ENCODE data around the gene LRP6.

- no peak for TF ChIP-seq CTCF (IDR thresholded peaks at IDR 0.05)
- no peak for TF ChIP-seq POLR2A (IDR thresholded peaks at IDR 0.05)
These were observed 12.3 kb downstream of the LRP6 start for GRCh38 chr12:12254553-12254952.
